ENCODE measurements around the gene C10orf62. TPM values are rescaled to one million over a fixed set of nuclear protein-coding genes. Genes with fewer than 3 reads are reported as not detected.

Gene C10orf62
- total and polyA plus RNA-seq, 2 experiments from 2014 or later, result not detected

DNA sequence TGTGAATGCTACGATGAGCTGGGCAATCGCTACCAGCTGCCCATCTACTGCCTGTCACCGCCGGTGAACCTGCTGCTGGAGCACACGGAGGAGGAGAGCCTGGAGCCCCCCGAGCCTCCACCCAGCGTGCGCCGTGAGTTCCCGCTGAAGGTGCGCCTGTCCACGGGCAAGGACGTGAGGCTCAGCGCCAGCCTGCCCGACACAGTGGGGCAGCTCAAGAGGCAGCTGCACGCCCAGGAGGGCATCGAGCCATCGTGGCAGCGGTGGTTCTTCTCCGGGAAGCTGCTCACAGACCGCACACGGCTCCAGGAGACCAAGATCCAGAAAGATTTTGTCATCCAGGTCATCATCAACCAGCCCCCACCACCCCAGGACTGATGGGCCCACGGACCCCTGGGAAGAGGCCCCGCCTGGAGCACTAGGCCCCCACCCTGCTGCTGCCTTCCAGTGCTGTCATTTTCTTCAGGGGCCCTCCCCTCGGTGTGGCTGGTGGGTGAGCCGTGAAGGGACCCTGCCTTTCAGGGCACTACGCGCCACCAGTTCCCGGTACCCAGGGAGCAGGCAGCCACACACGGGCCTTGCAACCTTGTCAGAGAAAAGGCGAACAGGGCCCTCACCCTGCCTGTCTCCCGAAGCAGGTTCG is 19.3 kb upstream of the C10orf62 start (continued):
- TF ChIP-seq ZNF462 (CRISPR knock-in tag; IDR thresholded peaks at IDR 0.05), result no peak
- TF ChIP-seq REST (IDR thresholded peaks at IDR 0.05; ENCODE audit: unreplicated experiment), result no peak
- no peak for TF ChIP-seq ZNF331 (CRISPR knock-in tag; IDR thresholded peaks at IDR 0.05; ENCODE audit: low read depth)
- TF ChIP-seq ZNF114 (CRISPR knock-in tag; IDR thresholded peaks at IDR 0.05), result no peak
